Measurements from ENCODE around the gene RIMS1. TPM values are rescaled to one million over a fixed set of nuclear protein-coding genes. Genes with fewer than 3 reads are reported as not detected.
"Not testable (repeated sequence)": the region's sequence is repeated elsewhere in the genome, so short reads cannot be mapped to it uniquely, and the experiment has no call there.

The RIMS1 gene
- total RNA-seq, 1 donor from 2014 or later, result 5.2 TPM

DNA sequence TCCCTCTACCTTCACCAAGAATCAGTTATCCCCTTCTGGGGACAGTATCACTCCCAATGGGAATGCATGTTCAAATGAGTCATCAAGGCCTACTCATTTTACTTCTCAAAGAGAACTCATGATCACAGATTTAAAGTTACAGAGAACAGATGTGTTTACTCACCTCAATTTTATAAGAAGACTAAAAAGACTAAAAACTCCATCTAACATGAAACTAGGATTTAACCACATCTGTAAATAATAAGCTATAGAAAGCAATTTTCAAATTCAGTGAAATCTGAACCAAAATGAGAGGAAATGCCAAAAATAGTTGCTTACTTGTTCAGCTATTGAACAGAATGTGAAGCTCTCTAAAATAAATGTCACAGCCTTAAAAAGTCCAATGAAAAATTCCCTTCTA is 435.4 kb downstream of the RIMS1 start:
- TF ChIP-seq POLR2A (IDR thresholded peaks at IDR 0.05) (no peak), POLR2AphosphoS5 (IDR thresholded peaks at IDR 0.05; ENCODE audit: insufficient read depth in 1 of 2, low read depth in 1 of 2) (no peak)
- TF ChIP-seq, protein P1, sequence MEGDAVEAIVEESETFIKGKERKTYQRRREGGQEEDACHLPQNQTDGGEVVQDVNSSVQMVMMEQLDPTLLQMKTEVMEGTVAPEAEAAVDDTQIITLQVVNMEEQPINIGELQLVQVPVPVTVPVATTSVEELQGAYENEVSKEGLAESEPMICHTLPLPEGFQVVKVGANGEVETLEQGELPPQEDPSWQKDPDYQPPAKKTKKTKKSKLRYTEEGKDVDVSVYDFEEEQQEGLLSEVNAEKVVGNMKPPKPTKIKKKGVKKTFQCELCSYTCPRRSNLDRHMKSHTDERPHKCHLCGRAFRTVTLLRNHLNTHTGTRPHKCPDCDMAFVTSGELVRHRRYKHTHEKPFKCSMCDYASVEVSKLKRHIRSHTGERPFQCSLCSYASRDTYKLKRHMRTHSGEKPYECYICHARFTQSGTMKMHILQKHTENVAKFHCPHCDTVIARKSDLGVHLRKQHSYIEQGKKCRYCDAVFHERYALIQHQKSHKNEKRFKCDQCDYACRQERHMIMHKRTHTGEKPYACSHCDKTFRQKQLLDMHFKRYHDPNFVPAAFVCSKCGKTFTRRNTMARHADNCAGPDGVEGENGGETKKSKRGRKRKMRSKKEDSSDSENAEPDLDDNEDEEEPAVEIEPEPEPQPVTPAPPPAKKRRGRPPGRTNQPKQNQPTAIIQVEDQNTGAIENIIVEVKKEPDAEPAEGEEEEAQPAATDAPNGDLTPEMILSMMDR (IDR thresholded peaks at IDR 0.05), result no peak
- Histone ChIP-seq H3K4me1 (no peaks in the 10 kb centered on the region), H3K4me3 (no peak overlapping the region), H3K27me3 (no peaks in the 10 kb centered on the region), H3K27ac (no peak overlapping the region), H3K36me3 (no peaks in the 10 kb centered on the region), H3K9me3 (no peaks in the 10 kb centered on the region)
- DNase-seq (ENCODE audit: extremely low spot score in 2 of 2), result no peak
- intact Hi-C loops (cut with DNase I), result no loop called here

DNA sequence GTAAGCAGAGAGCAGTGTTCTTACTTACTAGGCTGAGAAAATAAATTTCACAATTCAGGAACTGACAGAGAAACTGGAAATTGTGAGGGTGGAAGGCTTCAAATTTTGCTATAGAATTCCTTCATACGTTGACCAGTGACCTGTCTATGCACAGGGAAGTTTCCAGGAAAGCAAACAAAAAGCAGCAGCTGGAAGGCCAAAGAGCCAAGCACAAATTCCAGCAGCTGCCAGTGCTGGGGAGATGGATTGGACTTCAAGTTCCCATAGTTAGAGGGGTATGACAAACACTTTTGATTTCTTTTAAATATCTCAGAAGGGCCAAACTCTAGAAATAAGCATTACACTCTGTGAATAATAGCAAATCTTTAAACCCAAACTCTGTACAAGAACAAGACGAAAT is 436.4 kb downstream of the RIMS1 start:
- Histone ChIP-seq H3K9me3 (no peaks in the 10 kb centered on the region), H3K36me3 (no peaks in the 10 kb centered on the region), H3K27me3 (no peaks in the 10 kb centered on the region), H3K4me1 (no peaks in the 10 kb centered on the region), H3K27ac (no peak overlapping the region), H3K4me3 (no peak overlapping the region)
- TF ChIP-seq, protein P1 (IDR thresholded peaks at IDR 0.05), result no peak
- TF ChIP-seq POLR2AphosphoS5 (IDR thresholded peaks at IDR 0.05; ENCODE audit: insufficient read depth in 1 of 2, low read depth in 1 of 2) (no peak), POLR2A (IDR thresholded peaks at IDR 0.05) (no peak)
- DNase-seq (ENCODE audit: extremely low spot score in 2 of 2), result no peak
- intact Hi-C loops (cut with DNase I), result no loop called here

DNA sequence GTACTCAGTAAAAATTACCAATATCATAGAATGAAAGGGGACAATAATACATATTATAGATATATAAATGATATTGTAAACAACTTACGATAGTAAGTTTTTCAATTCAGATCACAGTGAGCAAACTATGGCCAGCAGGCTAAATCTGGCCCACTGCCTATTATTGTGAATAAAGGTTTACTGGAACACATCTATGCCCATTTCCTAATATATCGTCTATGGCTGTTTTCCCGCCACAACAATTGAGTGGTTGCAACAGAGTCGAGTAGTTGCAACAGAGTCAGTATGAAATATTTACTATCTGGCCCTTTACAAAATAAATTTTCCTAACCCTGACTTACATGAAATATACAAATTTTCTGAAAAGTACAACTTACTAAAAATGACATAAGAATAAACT is 438.2 kb downstream of the RIMS1 start:
- Histone ChIP-seq H3K27me3 (no peaks in the 10 kb centered on the region), H3K9me3 (no peaks in the 10 kb centered on the region), H3K27ac (no peak overlapping the region), H3K36me3 (no peaks in the 10 kb centered on the region), H3K4me3 (no peak overlapping the region), H3K4me1 (no peaks in the 10 kb centered on the region)
- no peak for DNase-seq (ENCODE audit: extremely low spot score in 2 of 2)
- intact Hi-C loops (cut with DNase I), result no loop called here
- TF ChIP-seq, protein P1 (IDR thresholded peaks at IDR 0.05), result no peak
- TF ChIP-seq POLR2A (IDR thresholded peaks at IDR 0.05) (no peak), POLR2AphosphoS5 (IDR thresholded peaks at IDR 0.05; ENCODE audit: insufficient read depth in 1 of 2, low read depth in 1 of 2) (no peak)

DNA sequence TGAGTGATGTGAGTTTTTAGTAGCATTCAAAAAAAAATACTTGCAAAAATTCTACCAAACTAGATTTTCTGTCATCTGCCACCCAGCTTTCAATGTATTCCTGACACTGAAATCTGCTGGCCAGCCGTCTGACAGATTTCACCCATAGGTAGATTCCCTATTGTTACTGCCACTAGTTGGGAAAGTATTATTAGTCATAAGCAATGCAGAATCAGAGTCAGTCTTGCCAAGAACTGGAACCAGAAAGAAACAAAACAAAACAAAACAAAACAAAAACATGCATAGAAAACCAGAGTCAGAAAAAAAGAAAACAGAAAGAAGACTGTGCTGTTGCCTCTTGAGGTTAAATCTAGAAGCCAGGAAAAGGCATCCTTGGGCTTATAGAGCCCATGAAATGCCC is 442.4 kb downstream of the RIMS1 start:
- DNase-seq (ENCODE audit: extremely low spot score in 2 of 2), result no peak
- Histone ChIP-seq H3K36me3 (no peaks in the 10 kb centered on the region), H3K4me3 (no peak overlapping the region), H3K4me1 (no peaks in the 10 kb centered on the region), H3K27me3 (no peaks in the 10 kb centered on the region), H3K27ac (no peak overlapping the region), H3K9me3 (no peaks in the 10 kb centered on the region)
- no peak for TF ChIP-seq POLR2AphosphoS5 (IDR thresholded peaks at IDR 0.05; ENCODE audit: insufficient read depth in 1 of 2, low read depth in 1 of 2)
- no peak for TF ChIP-seq POLR2A (IDR thresholded peaks at IDR 0.05)
- TF ChIP-seq, protein P1 (IDR thresholded peaks at IDR 0.05), result no peak
- intact Hi-C loops (cut with DNase I), result no loop called here

DNA sequence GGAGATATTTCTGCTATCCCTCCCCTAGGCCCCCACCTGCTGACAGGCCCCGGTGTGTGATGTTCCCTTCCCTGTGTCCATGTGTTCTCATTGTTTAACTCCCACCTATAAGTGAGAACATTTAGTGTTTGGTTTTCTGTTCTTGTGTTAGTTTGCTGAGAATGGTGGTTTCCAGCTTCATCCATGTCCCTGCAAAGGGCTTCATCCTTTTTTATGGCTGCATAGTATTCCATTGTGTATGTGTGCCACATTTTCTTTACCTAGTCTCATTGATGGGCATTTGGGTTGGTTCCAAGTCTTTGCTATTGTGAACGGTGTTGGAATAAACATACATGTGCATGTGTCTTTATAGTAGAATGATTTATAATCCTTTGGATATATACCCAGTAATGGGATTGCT is 448.9 kb downstream of the RIMS1 start:
- DNase-seq (ENCODE audit: extremely low spot score in 2 of 2); H3K4me3 ChIP-seq; H3K4me1 ChIP-seq; H3K9me3 ChIP-seq; H3K36me3 ChIP-seq; H3K27me3 ChIP-seq; intact Hi-C loops (cut with DNase I); H3K27ac ChIP-seq: not testable (repeated sequence)

DNA sequence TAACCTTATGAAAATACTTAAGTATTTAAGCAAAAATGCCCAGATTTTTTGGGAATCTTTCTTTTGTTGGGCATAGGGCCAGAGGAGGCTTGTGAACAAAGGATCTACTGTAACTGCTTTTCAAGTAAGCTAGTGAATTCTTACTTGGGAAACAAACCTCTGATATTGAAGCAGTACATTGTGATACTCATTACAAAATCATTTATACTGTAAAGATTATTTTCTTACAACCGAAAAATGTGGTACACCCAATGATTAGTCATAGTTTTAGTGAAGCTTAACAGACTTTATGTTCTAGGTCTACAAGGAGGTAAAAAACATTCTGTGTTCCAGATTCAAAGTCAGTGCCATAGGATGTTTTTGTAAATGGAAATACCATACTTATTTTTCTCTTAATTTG is 462.6 kb downstream of the RIMS1 start:
- H3K4me3 ChIP-seq, result no peak overlapping the region
- H3K9me3 ChIP-seq, result no peaks in the 10 kb centered on the region
- no peaks in the 10 kb centered on the region for H3K4me1 ChIP-seq
- no peaks in the 10 kb centered on the region for H3K27me3 ChIP-seq
- intact Hi-C loops (cut with DNase I), result no loop called here
- DNase-seq (ENCODE audit: extremely low spot score in 2 of 2), result no peak
- no peaks in the 10 kb centered on the region for H3K36me3 ChIP-seq
- TF ChIP-seq POLR2AphosphoS5 (IDR thresholded peaks at IDR 0.05; ENCODE audit: insufficient read depth in 1 of 2, low read depth in 1 of 2), result no peak
- no peak for TF ChIP-seq POLR2A (IDR thresholded peaks at IDR 0.05)
- TF ChIP-seq, protein P1 (IDR thresholded peaks at IDR 0.05), result no peak
- no peak overlapping the region for H3K27ac ChIP-seq
